GM18861 (cell line): ENCODE data around the gene HOOK2.
"Not testable (repeated sequence)": the region's sequence is repeated elsewhere in the genome, so short reads cannot be mapped to it uniquely, and the experiment has no call there.

Experiments used
- ATAC-seq: cut with Tn5 transposase; IDR thresholded peaks from one replicate; pipeline ENCODE4 v1.9.1; 2021; ENCODE audit not compliant: unreplicated experiment

HOOK2 gene, protein sequence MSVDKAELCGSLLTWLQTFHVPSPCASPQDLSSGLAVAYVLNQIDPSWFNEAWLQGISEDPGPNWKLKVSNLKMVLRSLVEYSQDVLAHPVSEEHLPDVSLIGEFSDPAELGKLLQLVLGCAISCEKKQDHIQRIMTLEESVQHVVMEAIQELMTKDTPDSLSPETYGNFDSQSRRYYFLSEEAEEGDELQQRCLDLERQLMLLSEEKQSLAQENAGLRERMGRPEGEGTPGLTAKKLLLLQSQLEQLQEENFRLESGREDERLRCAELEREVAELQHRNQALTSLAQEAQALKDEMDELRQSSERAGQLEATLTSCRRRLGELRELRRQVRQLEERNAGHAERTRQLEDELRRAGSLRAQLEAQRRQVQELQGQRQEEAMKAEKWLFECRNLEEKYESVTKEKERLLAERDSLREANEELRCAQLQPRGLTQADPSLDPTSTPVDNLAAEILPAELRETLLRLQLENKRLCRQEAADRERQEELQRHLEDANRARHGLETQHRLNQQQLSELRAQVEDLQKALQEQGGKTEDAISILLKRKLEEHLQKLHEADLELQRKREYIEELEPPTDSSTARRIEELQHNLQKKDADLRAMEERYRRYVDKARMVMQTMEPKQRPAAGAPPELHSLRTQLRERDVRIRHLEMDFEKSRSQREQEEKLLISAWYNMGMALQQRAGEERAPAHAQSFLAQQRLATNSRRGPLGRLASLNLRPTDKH

GRCh38 chr19:12774588-12775555 lies at the start of gene HOOK2:
Gene HOOK2, minus strand, starts transcription at chr19:12775552. Its CDS starts 103 bp downstream, at chr19:12775449.
- ATAC-seq, result no peak

- no peak for ATAC-seq
Measured at GRCh38 chr19:12821761-12822160, 46.4 kb upstream of the HOOK2 start.

DNA sequence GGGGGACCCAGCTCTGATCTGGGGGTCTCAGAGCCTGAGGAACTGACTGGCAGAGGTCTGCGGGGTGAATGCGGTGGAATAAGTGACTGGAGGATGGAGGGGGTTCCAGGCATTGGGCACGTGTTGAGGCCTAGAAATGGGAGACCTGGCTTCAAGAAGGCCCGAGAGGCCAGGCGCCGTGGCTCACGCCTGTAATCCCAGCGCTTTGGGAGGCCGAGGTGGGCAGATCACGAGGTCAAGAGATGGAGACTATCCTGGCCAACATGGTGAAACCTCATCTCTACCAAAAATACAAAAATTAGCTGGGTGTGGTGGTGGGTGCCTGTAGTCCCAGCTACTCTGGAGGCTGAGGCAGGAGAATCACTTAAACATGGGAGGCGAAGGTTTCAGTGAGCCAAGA lies 42.5 kb upstream of the HOOK2 start:
- not testable (repeated sequence) for ATAC-seq

DNA sequence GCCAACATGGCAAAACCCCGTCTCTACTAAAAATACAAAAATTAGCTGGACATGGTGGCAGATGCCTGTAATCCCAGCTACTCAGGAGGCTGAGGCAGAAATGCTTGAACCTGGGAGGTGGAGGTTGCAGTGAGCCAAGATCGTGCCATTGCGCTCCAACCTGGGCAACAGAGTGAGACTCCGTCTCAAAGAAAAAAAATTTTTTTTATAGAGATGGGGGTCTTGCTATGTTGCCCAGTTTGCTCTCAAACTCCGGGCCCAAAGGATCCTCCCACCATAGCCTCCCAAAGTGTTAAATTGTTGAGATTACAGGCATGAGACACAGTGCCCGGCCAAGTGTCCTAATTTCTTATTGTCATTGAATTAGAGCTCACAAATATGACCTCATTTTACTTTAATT lies 41.8 kb upstream of the HOOK2 start:
- not testable (repeated sequence) for ATAC-seq

DNA sequence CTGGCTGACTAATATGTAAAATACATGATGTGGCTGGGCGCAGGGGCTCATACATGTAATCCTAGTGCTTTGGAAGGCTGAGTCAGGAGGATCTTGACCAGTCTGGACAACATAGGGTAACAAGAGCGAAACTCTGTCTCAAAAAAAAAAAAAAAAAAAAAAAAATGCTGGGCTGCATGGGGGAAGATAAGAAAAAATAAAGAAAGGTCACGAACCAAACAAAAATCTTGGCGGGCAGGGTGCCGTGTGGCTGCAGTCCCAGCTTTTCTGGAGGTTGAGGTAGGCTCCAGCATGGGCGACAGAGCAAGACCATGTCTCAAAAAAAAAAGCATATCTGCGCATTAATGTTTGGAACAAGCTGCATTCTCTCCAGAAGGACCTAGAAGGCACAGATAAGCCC lies 39.7 kb upstream of the HOOK2 start:
- ATAC-seq, result no peak

- ATAC-seq, result peak; percentile 60
Measured at GRCh38 chr19:12806242-12807081, 31.1 kb upstream of the HOOK2 start, which contains the start of gene RNASEH2A. Gene RNASEH2A, plus strand, starts transcription at chr19:12806584. Its CDS starts 90 bp downstream, at chr19:12806674.

DNA sequence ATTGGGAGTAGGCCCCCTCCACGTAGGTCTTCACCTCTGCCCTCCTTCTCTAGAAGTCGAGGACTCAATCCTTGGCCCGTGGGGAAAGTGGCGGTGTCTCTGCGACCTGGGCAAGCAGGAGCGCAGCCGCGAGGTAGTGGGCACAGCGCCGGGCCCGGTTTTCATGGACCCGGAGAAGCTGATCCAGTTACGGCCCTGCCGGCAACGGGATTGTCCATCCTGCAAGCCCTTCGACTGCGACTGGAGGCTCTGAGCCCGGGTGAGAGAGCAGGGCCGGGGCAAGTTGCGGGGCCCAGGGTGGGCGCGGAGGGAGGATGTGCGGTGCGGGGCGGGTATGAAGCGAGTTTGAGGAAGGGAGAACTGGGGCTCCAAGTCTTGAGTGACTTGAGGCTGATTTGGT lies 28.7 kb upstream of the HOOK2 start:
- no peak for ATAC-seq

DNA sequence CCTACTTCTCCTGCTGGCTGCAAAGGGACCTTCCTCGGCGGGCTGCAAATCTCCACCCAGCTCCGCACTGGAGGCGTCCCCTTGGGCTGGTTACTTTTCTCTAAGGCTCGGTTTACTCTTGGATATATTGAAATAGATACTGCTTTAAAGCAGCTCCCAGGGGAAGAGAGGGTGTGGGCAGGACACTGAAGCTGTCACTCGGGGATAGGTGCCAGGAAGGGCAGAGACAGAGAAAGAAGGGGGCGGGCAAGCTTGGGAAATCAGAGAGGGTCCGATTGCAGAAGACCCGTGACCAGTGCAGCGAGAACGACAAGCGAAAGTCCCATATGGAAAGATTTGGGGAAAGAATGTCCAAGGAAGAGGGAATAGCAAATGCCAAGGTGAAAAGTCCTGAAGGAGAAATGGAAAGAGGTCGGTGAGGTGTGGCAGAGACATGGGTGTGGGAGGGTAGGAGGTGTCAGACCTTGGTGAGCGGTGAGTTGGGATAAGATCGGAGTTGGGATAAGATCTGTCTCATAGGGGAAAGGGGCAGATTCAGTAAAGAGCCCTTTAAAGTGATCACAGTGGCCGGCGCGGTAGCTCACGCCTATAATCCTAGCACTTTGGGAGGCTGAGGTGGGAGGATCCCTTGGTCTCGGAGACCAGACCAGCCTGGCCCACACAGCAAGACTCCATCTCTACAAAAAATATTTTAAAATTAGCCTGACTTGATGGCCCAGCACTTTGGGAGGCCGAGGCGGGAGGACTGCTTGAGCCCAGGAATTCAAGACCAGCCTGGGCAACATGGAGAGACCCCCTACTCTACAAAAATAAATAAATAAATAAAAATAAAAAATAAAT lies 27.1 kb upstream of the HOOK2 start:
- no peak for ATAC-seq

GRCh38 chr19:12801466-12802266 lies 26.3 kb upstream of the HOOK2 start, which contains the start of the genes PRDX2 and THSD8:
Gene PRDX2, minus strand, starts transcription at chr19:12801800. Its CDS starts 539 bp downstream, at chr19:12801261.
Gene THSD8, plus strand, starts transcription at chr19:12802069. Its CDS starts 3 bp downstream, at chr19:12802072.
- no peak for ATAC-seq

DNA sequence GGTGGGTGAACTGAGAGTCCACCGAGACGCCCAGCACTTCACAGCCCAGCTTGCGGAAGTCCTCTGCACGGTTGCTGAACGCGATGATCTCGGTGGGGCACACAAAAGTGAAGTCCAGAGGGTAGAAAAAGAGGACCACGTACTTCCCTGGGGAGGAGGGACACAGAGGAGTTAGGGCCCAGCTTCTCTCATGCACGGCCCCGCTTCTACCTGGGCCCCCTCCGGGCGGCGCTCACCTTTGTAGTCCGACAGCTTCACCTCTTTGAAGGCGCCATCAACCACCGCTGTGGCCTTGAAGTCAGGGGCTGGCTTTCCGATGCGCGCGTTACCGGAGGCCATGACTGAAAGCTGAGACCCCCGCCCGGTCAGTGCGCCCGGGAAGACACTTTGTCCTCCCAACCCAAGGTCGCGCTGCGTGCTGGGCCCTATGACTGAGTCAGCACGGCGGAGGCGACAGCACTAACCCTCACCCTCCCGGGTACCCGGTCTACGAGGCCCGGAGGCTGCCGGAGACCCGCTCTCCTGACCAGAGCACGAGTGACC lies 25.6 kb upstream of the HOOK2 start:
- no peak for ATAC-seq

GRCh38 chr19:12800466-12800770 lies 25.1 kb upstream of the HOOK2 start:
- ATAC-seq, result no peak

- no peak for ATAC-seq
Measured at GRCh38 chr19:12799742-12800465, 24.6 kb upstream of the HOOK2 start.

- not testable (repeated sequence) for ATAC-seq
Measured at GRCh38 chr19:12797607-12798006, 22.3 kb upstream of the HOOK2 start.

DNA sequence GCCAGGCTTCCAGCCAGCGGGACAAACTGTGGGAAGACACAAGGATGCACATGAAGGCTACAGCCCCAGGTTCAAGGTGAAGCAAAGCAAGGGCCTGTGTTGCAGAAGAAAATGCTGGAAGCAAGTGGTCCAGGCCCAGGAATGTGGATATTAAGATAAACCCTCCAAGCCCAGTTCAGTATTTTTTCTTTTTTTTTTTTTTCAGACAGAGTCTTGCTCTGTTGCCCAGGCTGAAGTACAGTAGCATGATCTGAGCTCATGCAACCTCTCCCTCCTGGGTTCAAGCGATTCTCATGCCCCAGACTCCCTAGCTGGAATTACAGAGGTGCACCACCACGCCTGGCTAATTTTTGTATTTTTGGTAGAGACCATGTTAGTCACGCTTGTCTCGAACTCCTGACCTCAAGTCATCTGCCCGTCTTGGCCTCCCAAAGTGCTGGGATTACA lies 21.8 kb upstream of the HOOK2 start:
- no peak for ATAC-seq

- ATAC-seq, result no peak
Measured at GRCh38 chr19:12796146-12797071, 21.1 kb upstream of the HOOK2 start.

DNA sequence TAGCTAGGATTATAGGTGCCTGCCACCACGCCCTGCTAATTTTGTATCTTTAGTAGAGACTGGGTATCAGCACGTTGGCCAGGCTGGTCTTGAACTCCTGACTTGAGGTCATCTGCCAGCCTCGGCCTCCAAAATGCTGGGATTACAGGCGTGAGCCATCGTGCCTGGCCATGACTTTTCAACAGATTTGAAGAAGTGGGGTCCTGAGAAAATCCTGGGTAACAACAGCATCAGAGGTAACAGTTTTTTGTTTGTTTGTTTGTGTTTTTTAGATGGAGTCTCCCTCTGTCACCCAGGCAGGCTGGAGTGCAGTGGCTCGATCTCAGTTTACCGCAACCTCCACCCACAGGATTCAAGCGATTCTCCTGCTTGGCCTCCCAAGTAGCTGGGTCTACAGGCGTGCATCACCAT lies 19.6 kb upstream of the HOOK2 start:
- no peak for ATAC-seq
